ENCODE results near the gene CRTC3.

CRTC3 gene

GRCh38 chr15:90595763-90596155, 66.0 kb downstream of the CRTC3 start:
- DNase-seq, result no peak

- no peak for DNase-seq
These were observed 67.2 kb downstream of the CRTC3 start for GRCh38 chr15:90596943-90597342.

GRCh38 chr15:90597577-90597976, 67.9 kb downstream of the CRTC3 start:
- no peak for DNase-seq

- DNase-seq, result no peak
These were observed 68.4 kb downstream of the CRTC3 start for GRCh38 chr15:90598031-90598577.

- no peak for DNase-seq
These were observed 69.0 kb downstream of the CRTC3 start for GRCh38 chr15:90598679-90599078.

GRCh38 chr15:90599116-90599515, 69.4 kb downstream of the CRTC3 start:
- DNase-seq, result no peak

DNA sequence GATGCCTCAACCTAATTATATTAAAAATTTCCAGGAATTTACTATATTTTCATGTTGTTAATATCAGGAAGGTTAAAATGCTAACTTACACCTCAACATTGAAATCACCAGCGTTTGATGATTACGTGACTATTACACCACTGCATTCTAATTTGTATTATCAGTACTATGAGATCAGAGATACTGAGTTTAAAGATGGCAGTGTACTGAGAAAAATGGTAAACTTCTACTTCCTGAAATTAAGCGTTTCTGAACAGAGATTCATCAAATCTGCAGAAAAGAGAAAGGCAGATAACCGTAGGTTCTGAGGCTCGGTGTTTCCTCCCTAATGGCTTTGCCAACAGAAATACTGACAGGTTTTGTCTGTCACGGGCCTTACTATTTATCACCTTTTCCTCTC, 69.9 kb downstream of the CRTC3 start:
- DNase-seq, result no peak

DNA sequence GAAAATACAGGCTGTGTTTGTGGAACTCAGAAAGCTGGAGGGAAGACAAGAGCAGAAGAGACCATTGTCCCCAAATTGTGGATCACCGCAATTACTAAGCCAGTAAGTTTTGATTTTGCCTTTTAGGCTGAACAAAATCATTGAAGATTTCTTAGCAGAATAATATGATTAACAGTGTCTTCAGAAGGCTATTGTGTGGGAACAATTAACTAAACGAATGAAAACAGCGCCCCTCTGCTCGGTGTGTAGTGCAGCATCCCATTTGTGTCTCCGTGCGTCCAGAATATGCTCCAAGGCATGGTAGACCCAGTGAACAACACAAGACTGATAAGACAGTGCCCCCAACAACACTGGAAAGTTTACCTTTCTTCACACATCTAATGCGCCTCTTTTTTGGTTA, 71.2 kb downstream of the CRTC3 start:
- DNase-seq, result no peak

DNA sequence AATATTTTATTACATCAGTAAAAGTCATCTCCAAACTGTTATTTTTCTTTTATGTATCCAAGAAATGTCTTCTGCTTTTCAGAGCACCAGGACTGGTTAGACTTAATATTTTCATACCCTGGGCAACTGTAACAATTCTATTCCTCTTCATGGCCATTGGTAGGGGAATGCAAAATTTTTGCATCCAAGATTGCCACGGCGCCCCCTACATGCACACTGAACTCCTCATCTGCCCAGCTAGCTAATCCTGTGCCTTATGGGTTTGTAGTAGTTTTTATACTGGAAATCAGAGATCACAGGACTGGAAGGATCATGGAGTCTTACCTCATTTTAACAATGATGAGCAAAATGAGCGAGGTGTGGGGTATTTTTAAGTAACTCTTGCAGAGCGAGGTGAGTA, 74.2 kb downstream of the CRTC3 start:
- DNase-seq, result peak; percentile 30

DNA sequence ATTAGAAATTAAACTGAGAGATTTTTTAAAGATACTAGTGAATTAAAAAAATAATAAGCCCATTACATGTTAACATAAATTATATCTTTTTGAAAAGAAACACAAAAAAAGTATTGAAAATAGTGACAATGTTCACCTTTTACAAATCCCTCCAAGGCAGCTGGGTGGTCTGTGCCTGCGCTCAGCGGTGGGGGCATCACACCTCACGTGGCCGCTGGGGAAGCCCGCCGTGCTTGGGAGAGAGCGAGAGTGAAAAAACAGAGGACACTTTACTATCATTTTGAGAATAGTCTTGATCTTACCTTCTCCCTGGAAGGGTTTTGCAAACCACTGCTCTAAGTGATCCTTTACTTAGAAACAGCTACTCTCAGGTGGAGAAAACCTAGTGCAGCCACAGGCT, 76.9 kb downstream of the CRTC3 start:
- DNase-seq, result no peak

DNA sequence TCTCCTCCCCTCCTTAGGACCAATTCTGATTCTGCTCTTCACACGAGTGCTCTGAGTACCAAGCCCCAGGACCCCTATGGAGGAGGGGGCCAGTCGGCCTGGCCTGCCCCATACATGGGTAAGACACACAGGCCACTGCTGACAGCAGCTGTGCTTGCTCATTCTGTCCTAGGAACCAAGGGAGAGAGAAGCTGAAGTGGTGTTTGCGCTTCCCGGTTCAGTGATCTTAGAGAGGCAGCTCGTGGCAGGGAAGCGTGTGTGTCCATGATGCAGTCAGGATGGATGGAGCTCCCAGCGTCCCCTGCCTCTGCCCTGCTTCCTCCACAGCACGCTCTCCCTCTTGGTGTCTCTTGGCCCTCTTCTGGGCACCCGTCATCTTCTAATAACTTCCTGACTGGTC, 77.6 kb downstream of the CRTC3 start:
- DNase-seq, result no peak

DNA sequence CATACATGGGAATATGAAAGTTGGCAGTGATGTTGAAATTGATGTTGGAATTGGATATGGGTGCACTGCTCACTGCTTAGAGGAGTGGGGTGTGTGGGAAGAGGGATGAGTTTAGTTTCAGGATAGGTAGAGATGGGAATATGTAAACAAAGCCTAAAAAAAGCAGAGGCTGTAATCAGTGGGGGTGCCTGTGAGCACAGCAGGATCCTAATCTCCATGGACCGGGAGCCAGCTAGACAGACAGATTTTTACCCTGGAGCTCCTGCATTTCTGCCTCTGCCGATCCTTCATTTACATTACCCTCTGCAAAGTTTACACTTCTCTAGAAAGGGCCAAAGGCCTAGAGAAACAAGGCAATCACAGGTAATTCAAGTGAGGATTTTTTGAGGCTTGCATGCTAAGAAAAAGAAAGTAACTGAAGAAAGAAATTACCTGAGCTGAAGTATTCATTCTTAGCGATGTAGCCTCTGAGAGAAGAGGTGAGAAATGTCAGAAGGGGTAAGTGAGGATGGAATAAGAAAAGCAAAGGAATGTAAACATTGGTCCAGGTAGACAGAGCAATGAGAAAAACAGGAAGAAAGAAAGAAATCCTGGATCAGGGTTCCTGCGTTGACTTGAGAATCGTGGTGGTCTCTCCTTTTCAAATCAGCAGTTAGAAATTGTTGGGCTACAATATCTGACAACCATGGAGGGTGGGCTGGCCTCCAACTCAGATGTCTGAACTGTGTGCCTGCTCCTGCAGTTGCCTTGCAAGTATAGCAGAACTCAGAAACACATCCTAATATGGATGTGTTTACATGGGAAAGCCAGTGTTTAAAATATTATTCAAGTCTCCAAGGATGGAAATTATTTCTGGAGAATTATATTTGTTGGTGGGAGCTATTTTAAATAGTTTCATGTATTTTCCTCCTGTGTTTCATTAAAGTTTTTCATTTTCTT, 79.8 kb downstream of the CRTC3 start:
- peak; percentile 40 for DNase-seq

DNA sequence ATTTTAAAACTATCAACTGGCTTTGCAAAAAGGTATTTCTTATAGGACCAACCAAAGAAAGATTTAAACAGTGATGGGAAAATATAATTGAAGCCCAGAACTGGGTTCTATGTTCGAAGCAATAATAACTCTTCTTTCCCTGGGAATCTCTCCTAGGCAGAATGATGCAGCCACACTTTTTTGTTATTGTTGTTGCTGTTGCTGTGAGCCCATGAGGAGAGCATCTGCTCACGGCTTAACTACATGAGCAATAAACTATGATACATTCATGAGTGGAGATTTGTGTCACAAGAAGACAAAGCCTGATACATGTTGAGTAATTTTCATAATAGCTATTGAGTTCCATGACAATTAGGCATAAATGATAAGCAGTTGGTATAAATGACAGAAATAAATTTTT, 80.5 kb downstream of the CRTC3 start:
- DNase-seq, result peak; percentile 50

GRCh38 chr15:90611157-90611556, 81.4 kb downstream of the CRTC3 start:
- no peak for DNase-seq

DNA sequence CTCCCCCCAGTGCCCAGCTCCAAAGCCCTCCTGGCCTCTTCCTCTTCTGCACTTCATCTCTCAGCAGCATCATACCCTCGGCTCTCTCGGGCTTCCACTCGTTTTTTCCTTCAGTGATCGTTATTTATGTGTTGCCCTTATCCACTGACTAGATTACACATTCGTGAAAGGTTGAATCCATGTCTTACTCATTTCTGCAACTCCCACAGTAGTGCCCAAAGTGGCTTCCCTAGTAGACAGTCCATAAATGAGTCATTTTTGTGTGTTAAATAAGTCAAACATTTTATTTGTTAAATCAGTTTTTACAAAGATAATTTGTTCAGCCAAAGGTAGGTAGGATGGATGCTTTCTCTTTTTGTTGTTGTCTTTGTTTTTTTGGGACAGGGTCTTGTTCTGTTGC, 87.4 kb downstream of the CRTC3 start:
- no peak for DNase-seq

- no peak for DNase-seq
These were observed 88.0 kb downstream of the CRTC3 start for GRCh38 chr15:90617668-90618097.

GRCh38 chr15:90618330-90619125, 88.8 kb downstream of the CRTC3 start:
- no peak for DNase-seq

DNA sequence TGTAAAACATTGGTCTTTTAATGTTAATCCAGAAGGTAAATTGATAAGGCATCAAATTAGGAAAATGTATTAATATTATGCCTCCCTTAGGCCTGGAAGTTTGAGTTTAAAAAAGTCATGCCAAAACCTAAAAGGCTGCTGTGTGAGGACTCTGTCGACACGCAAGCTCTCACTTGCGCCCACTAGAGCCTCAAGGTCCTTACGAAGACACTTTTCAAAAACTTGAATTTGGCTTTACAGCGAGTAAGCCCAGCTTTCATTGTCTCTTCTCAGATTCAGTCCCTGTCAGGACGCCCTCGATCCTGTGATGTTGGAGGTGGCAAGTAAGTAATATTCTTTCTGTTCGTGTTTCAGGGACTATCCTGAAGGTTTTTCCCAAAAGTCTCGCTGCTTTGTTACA, 89.7 kb downstream of the CRTC3 start:
- no peak for DNase-seq

DNA sequence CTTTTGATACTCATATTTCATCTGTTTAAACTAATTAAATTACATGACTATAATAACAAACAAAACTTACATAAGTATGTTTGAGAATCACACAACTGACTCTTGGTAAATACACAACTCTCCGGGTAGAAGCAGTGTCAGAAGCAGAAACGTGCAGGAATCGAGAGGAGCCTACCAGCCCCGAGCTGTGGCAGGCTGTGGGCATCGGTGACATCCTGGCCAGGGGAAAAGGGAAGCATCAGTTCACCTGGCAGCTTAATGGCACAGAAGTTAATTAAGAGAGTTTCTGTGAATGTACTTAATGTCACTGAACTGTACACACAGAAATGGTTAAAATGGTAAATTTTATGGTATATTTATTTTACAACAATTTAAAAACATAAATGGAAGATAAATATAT, 90.2 kb downstream of the CRTC3 start:
- no peak for DNase-seq

- DNase-seq, result no peak
These were observed 90.8 kb downstream of the CRTC3 start for GRCh38 chr15:90620379-90621067.

DNA sequence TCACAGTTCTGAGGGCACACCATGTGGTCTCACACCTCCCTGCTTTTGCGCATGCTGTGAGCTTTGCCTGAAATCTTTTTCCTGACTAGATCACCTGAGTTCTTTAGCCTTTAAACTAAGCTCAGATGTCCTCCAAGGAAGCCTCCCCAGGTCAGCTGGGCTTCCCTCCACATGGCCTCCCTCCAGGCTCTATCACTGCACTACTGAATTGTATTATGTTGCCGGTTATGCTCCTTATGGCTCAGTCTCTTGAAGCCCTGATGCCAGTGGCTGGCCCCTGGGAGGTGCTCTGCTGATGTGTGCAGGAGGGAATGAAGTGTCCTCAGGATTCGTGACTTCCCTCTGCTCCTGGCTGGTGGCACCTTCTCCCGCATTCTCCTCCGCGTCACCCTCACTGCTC, 94.1 kb downstream of the CRTC3 start:
- no peak for DNase-seq

GRCh38 chr15:90624278-90624981, 94.7 kb downstream of the CRTC3 start:
- peak; percentile 19 for DNase-seq
